IMR-90 (cell line): ENCODE measurements around the gene SNRPA1. TPM values are rescaled to one million over a fixed set of nuclear protein-coding genes. Genes with fewer than 3 reads are reported as not detected.

Source experiments
- ATAC-seq: fragments of 200-7000 bp; cut with Tn5 transposase; 2 replicates; pipeline ENCODE4 v1.9.1; 2020; ENCODE audit warnings: low read depth, mild to moderate bottlenecking, moderate library complexity
- BruUV-seq: library from RNA; stranded (reverse); fragments of 400-500 nt; replicated peaks from 2 replicates; lab custom pipeline; 2021; lab: Mats Ljungman, UMichigan
- CTCF ChIA-PET: fragments of 300-600 bp; formaldehyde crosslinking; extraction: SDS; loops from one replicate; lab custom pipeline; 2021; ENCODE audit warnings: antibody characterized with exemption; lab: Yijun Ruan, JAX
- POLR2A ChIA-PET: fragments of 300-600 bp; sonication (Branson Sonifier 250); formaldehyde crosslinking; loops from one replicate; lab custom pipeline; 2022; ENCODE audit warnings: antibody characterized with exemption; ENCODE audit not compliant: unreplicated experiment; lab: Charles Lee
- DNase-seq: peaks from one replicate; pipeline ENCODE4 v3.0.0; 2013
- H2AFZ ChIP-seq: replicated peaks from 2 replicates; pipeline ENCODE3; 2013; ENCODE audit warnings: low read length, mild to moderate bottlenecking; ENCODE audit not compliant: poor library complexity
- H2AK5ac ChIP-seq: 2 replicates; pipeline ENCODE4 v1.6.1; 2013; ENCODE audit warnings: low read depth, low read length, inconsistent platforms
- H2AK9ac ChIP-seq: replicated peaks from 2 replicates; pipeline ENCODE3; 2013; ENCODE audit warnings: mild to moderate bottlenecking, low read depth, low read length, moderate library complexity; ENCODE audit not compliant: poor library complexity
- H2BK120ac ChIP-seq: 2 replicates; pipeline ENCODE4 v1.6.1; 2013; ENCODE audit warnings: low read depth, low read length, inconsistent platforms
- H2BK15ac ChIP-seq: 3 replicates; pipeline ENCODE4 v1.6.1; 2013; ENCODE audit warnings: low read depth, low read length, inconsistent platforms
- H2BK20ac ChIP-seq: 2 replicates; pipeline ENCODE4 v1.6.1; 2013; ENCODE audit warnings: low read depth, mild to moderate bottlenecking, inconsistent platforms, low read length, moderate library complexity
- H2BK5ac ChIP-seq: 2 replicates; pipeline ENCODE4 v1.6.1; 2013; ENCODE audit warnings: mild to moderate bottlenecking, low read depth, low read length, inconsistent platforms; ENCODE audit not compliant: poor library complexity, severe bottlenecking
- H3K14ac ChIP-seq: replicated peaks from 2 replicates; pipeline ENCODE4 v1.6.1; 2013; ENCODE audit warnings: low read depth, low read length, inconsistent platforms
- H3K18ac ChIP-seq: 2 replicates; pipeline ENCODE4 v1.6.1; 2013; ENCODE audit warnings: low read depth, low read length, control low read depth
- H3K23ac ChIP-seq: 2 replicates; pipeline ENCODE4 v1.6.1; 2013; ENCODE audit warnings: low read depth, low read length, inconsistent platforms
- H3K27ac ChIP-seq: 2 replicates; pipeline ENCODE4 v1.5.1; 2013; ENCODE audit warnings: mild to moderate bottlenecking, control low read depth, low read length; ENCODE audit not compliant: insufficient read depth
- H3K27me3 ChIP-seq: 2 replicates; pipeline ENCODE4 v1.6.1; 2013; ENCODE audit warnings: low read length; ENCODE audit not compliant: control insufficient read depth, insufficient read depth
- H3K36me3 ChIP-seq: 2 replicates; pipeline ENCODE4 v1.6.1; 2013; ENCODE audit warnings: low read length, mixed read lengths; ENCODE audit not compliant: control insufficient read depth, insufficient read depth
- H3K4ac ChIP-seq: 2 replicates; pipeline ENCODE4 v1.6.1; 2013; ENCODE audit warnings: low read depth, low read length, inconsistent platforms
- H3K4me1 ChIP-seq: 2 replicates; pipeline ENCODE4 v1.6.1; 2013; ENCODE audit warnings: low read length, mixed read lengths; ENCODE audit not compliant: control insufficient read depth, insufficient read depth
- H3K4me2 ChIP-seq: 2 replicates; pipeline ENCODE4 v1.6.1; 2013; ENCODE audit warnings: low read depth, mild to moderate bottlenecking, control low read depth, low read length, moderate library complexity
- H3K4me3 ChIP-seq: 2 replicates; pipeline ENCODE4 v1.5.1; 2013; ENCODE audit warnings: low read depth, mild to moderate bottlenecking, control low read depth, low read length, moderate library complexity; ENCODE audit not compliant: insufficient read depth
- H3K56ac ChIP-seq: 2 replicates; pipeline ENCODE4 v1.6.1; 2013; ENCODE audit warnings: low read length, inconsistent platforms; ENCODE audit not compliant: insufficient read depth; ENCODE audit errors: extremely low read depth
- H3K79me1 ChIP-seq, 2 experiments: 2 replicates each; pipeline ENCODE4 v1.6.1; 2013; ENCODE audit warnings: low read length in 2 of 2, inconsistent platforms in 1 of 2, low read depth in 1 of 2
- H3K9ac ChIP-seq: 2 replicates; pipeline ENCODE4 v1.6.1; 2013; ENCODE audit warnings: low read depth, low read length, control low read depth
- H3K9me1 ChIP-seq: 2 replicates; pipeline ENCODE4 v1.6.1; 2013; ENCODE audit warnings: low read length, inconsistent platforms; ENCODE audit not compliant: insufficient read depth
- H3K9me3 ChIP-seq: 2 replicates; pipeline ENCODE4 v1.6.1; 2013; ENCODE audit warnings: low read length; ENCODE audit not compliant: control insufficient read depth, insufficient read depth
- H4K20me1 ChIP-seq: 2 replicates; pipeline ENCODE4 v1.6.1; 2013; ENCODE audit warnings: low read length, inconsistent platforms; ENCODE audit not compliant: insufficient read depth
- H4K5ac ChIP-seq: 2 replicates; pipeline ENCODE4 v1.6.1; 2013; ENCODE audit warnings: mild to moderate bottlenecking, low read depth, low read length, control low read depth
- H4K8ac ChIP-seq, 2 experiments: 2 replicates each; pipeline ENCODE4 v1.6.1; 2013; ENCODE audit warnings: low read depth in 2 of 2, low read length in 2 of 2, control low read depth in 1 of 2, inconsistent platforms in 1 of 2
- H4K91ac ChIP-seq: 2 replicates; pipeline ENCODE4 v1.6.1; 2013; ENCODE audit warnings: low read depth, low read length, inconsistent platforms; ENCODE audit not compliant: insufficient read depth
- BHLHE40 ChIP-seq: fragments of 150-350 bp; IDR thresholded peaks from 2 replicates; pipeline ENCODE4 v1.6.1; 2016; ENCODE audit warnings: mild to moderate bottlenecking, low read depth, low read length
- CEBPB ChIP-seq: IDR thresholded peaks from 2 replicates; pipeline ENCODE4 v1.6.1; 2012; ENCODE audit warnings: low read depth, low read length, improper control_type of control experiment
- CHD1 ChIP-seq: IDR thresholded peaks from 2 replicates; pipeline ENCODE4 v1.6.1; 2012; ENCODE audit warnings: low read depth, low read length, improper control_type of control experiment
- CTCF ChIP-seq: conservative IDR thresholded peaks from 2 replicates; pipeline ENCODE4 v1.5.1; 2012; ENCODE audit warnings: mild to moderate bottlenecking, low read depth, low read length, improper control_type of control experiment
- ELK1 ChIP-seq: fragments of 150-350 bp; IDR thresholded peaks from 2 replicates; pipeline ENCODE4 v1.6.1; 2016; ENCODE audit warnings: low read depth, mild to moderate bottlenecking, low read length, moderate library complexity, borderline replicate concordance
- FOS ChIP-seq: fragments of 150-350 bp; IDR thresholded peaks from 2 replicates; pipeline ENCODE4 v1.6.1; 2016; ENCODE audit warnings: low read depth, low read length
- MAFK ChIP-seq: IDR thresholded peaks from 2 replicates; pipeline ENCODE4 v1.6.1; 2012; ENCODE audit warnings: low read depth, low read length, improper control_type of control experiment
- MAZ ChIP-seq: IDR thresholded peaks from 2 replicates; pipeline ENCODE4 v1.6.1; 2012; ENCODE audit warnings: low read depth, mild to moderate bottlenecking, low read length, improper control_type of control experiment, moderate library complexity, borderline replicate concordance
- MXI1 ChIP-seq: IDR thresholded peaks from 2 replicates; pipeline ENCODE4 v1.6.1; 2012; ENCODE audit warnings: low read depth, mild to moderate bottlenecking, low read length, moderate library complexity, borderline replicate concordance
- NFE2L2 ChIP-seq: fragments of 150-350 bp; IDR thresholded peaks from 2 replicates; pipeline ENCODE4 v1.6.1; 2016; ENCODE audit warnings: low read depth, mild to moderate bottlenecking, low read length
- POLR2A ChIP-seq: IDR thresholded peaks from 2 replicates; pipeline ENCODE4 v1.6.1; 2012; ENCODE audit warnings: mild to moderate bottlenecking, low read depth, low read length
- RCOR1 ChIP-seq: IDR thresholded peaks from 2 replicates; pipeline ENCODE4 v1.6.1; 2012; ENCODE audit warnings: mild to moderate bottlenecking, low read length, improper control_type of control experiment; ENCODE audit not compliant: insufficient replicate concordance
- RFX5 ChIP-seq: IDR thresholded peaks from 2 replicates; pipeline ENCODE4 v1.8.0; 2012; ENCODE audit warnings: low read depth, mild to moderate bottlenecking, low read length, moderate library complexity
- SMC3 ChIP-seq: fragments of 150-350 bp; IDR thresholded peaks from 2 replicates; pipeline ENCODE4 v1.6.1; 2016; ENCODE audit warnings: low read depth, mild to moderate bottlenecking, antibody characterized with exemption, low read length, moderate library complexity
- USF2 ChIP-seq: fragments of 150-350 bp; IDR thresholded peaks from 2 replicates; pipeline ENCODE4 v1.6.1; 2017; ENCODE audit warnings: mild to moderate bottlenecking, antibody characterized with exemption, low read length, low read depth
- WGBS, 2 experiments: methylation state at CpG; one replicate each; pipeline versions ENCODE4 v1.1.5 to v1.1.7; 2013; ENCODE audit warnings: missing lambda C conversion rate in 2 of 2; ENCODE audit not compliant: insufficient read length in 1 of 2; ENCODE audit errors: extremely low coverage in 2 of 2; 5-methylcytosine and 5-hydroxymethylcytosine counted together
- dilution Hi-C: fragments of 300-500 bp; cut with HindIII; formaldehyde crosslinking; loops from one replicate; pipeline ENCODE4 v1.14.3; 2018; ENCODE audit warnings: low sequenced_read_pairs; ENCODE audit not compliant: unreplicated experiment
- in situ Hi-C: fragments of 300-500 bp; cut with MboI; formaldehyde crosslinking; loops from 3 replicates; pipeline ENCODE4 v1.14.3; 2019; ENCODE audit warnings: low sequenced_read_pairs, inconsistent platforms, mixed read lengths
- intact Hi-C: fragments of 100-400 bp; cut with micrococcal nuclease; formaldehyde crosslinking; loops from 2 replicates; pipeline ENCODE4 v1.10.0; 2022
- polyA plus RNA-seq, 3 experiments: library from polyadenylated mRNA; depleted of rRNA; stranded (reverse); fragments of >200 nt; gene quantifications; 2 replicates each; pipeline ENCODE4 v1.2.3, GENCODE V29; 2012; ENCODE audit warnings: low replicate concordance in 1 of 3
- total RNA-seq: library from RNA; depleted of rRNA; stranded (reverse); fragments of >200 nt; gene quantifications from 2 replicates; pipeline ENCODE4 v1.2.3, GENCODE V29; 2012

The SNRPA1 gene
- total and polyA plus RNA-seq, 2 of the 4 experiments (the other 2 are of a cell fraction), result 37.1 to 79.9 TPM

GRCh38 chr15:101329867-101330380, 34.9 kb upstream of the SNRPA1 start:
- Histone ChIP-seq H2BK120ac (no peak overlapping the region), H3K56ac (no peak overlapping the region), H4K5ac (no peak overlapping the region), H4K20me1 (no peaks in the 10 kb centered on the region), H2AFZ (no peak overlapping the region), H4K91ac (no peak overlapping the region), H2BK15ac (no peak overlapping the region), H3K4me3 (no peak overlapping the region), H2BK20ac (no peak overlapping the region), H4K8ac (no peak overlapping the region), H3K27ac (no peak overlapping the region), H3K23ac (no peak overlapping the region), H3K4me2 (no peak overlapping the region), H3K14ac (no peak overlapping the region), H3K27me3 (peaks cover 22% of the 10 kb centered on the region), H3K79me1 (no peaks in the 10 kb centered on the region), H3K4me1 (no peaks in the 10 kb centered on the region), H3K36me3 (no peaks in the 10 kb centered on the region), H3K9me1 (no peaks in the 10 kb centered on the region), H3K9me3 (peaks cover 2% of the 10 kb centered on the region; the same call in 1 of the 2 replicates), H2AK5ac (no peak overlapping the region), H3K9ac (no peak overlapping the region), H2BK5ac (no peak overlapping the region), H3K4ac (no peak overlapping the region), H2AK9ac (no peak overlapping the region), H3K18ac (no peak overlapping the region)
- ChIA-PET POLR2A (no interaction called here), CTCF (no interaction called here)
- WGBS, 2 experiments, result 54% methylated on average over 3 of the region's 9 CpGs; no CpG with 5 or more reads in 1 of the 2 experiments
- dilution Hi-C loops, result no loop called here
- DNase-seq, result no peak
- TF ChIP-seq FOS (no peak), USF2 (no peak), MAFK (no peak), CHD1 (no peak), RCOR1 (no peak), BHLHE40 (no peak), MXI1 (no peak), CEBPB (no peak), MAZ (no peak), SMC3 (no peak), NFE2L2 (no peak), RFX5 (no peak), CTCF (no peak), ELK1 (no peak), POLR2A (no peak)
- intact Hi-C loops, result no loop called here
- ATAC-seq, result no peak
- BruUV-seq, result no TSS peak
- in situ Hi-C loops, result no loop called here
